Dendritic cell treated with granulocyte-macrophage colony-stimulating factor and Interleukin-4, amounts not matched to agents 40 ng/mL and 50 ng/mL, for 4 days (primary cell): Measurements from ENCODE around the gene SUSD3.
"Not testable (repeated sequence)": the region's sequence is repeated elsewhere in the genome, so short reads cannot be mapped to it uniquely, and the experiment has no call there.

Source experiments
- H3K27ac Mint-ChIP-seq: one replicate; pipeline ENCODE4 v1.8.0; 2022; ENCODE audit warnings: mild to moderate bottlenecking, mixed read lengths
- H3K27me3 Mint-ChIP-seq: one replicate; pipeline ENCODE4 v1.8.0; 2022; ENCODE audit warnings: mild to moderate bottlenecking, mixed read lengths
- H3K36me3 Mint-ChIP-seq: one replicate; pipeline ENCODE4 v1.8.0; 2022; ENCODE audit warnings: low read depth, mixed read lengths
- H3K4me1 Mint-ChIP-seq: one replicate; pipeline ENCODE4 v1.8.0; 2022; ENCODE audit warnings: low read depth, mixed read lengths
- H3K4me3 Mint-ChIP-seq: one replicate; pipeline ENCODE4 v1.8.0; 2022; ENCODE audit warnings: mild to moderate bottlenecking, moderate library complexity, mixed read lengths
- H3K9me3 Mint-ChIP-seq: one replicate; pipeline ENCODE4 v1.8.0; 2022; ENCODE audit warnings: mixed read lengths
- intact Hi-C: fragments of 100-400 bp; cut with micrococcal nuclease; formaldehyde crosslinking; loops from one replicate; pipeline ENCODE4 v1.15.0; 2022

SUSD3 gene

GRCh38 chr9:93100276-93100636 is 41.8 kb downstream of the SUSD3 start:
- Mint-ChIP-seq H3K36me3 (peaks cover 20% of the 10 kb centered on the region), H3K27ac (no peak overlapping the region), H3K4me3 (no peak overlapping the region), H3K27me3 (no peaks in the 10 kb centered on the region), H3K9me3 (peaks cover 6% of the 10 kb centered on the region), H3K4me1 (peaks cover 47% of the 10 kb centered on the region)
- intact Hi-C loops, result no loop called here

GRCh38 chr9:93101086-93101485 is 42.6 kb downstream of the SUSD3 start:
- H3K27me3 Mint-ChIP-seq, H3K4me3 Mint-ChIP-seq, H3K27ac Mint-ChIP-seq, H3K9me3 Mint-ChIP-seq, intact Hi-C loops: not testable (repeated sequence)
- Mint-ChIP-seq H3K36me3 (peaks cover 25% of the 10 kb centered on the region), H3K4me1 (peaks cover 55% of the 10 kb centered on the region)

GRCh38 chr9:93105620-93106019 is 47.1 kb downstream of the SUSD3 start:
- intact Hi-C loops, result loop anchor here (5.0 kb wide), 1 partner anchor 462 kb away; no protein-coding TSS in a partner anchor
- H3K4me3 Mint-ChIP-seq, result no peak overlapping the region
- H3K4me1 Mint-ChIP-seq, result peaks cover 60% of the 10 kb centered on the region
- no peaks in the 10 kb centered on the region for H3K27me3 Mint-ChIP-seq
- peaks cover 60% of the 10 kb centered on the region for H3K36me3 Mint-ChIP-seq
- H3K27ac Mint-ChIP-seq, result no peak overlapping the region
- peaks cover 6% of the 10 kb centered on the region for H3K9me3 Mint-ChIP-seq

- H3K4me1 Mint-ChIP-seq, result peaks cover 74% of the 10 kb centered on the region
- peaks cover 76% of the 10 kb centered on the region for H3K36me3 Mint-ChIP-seq
- H3K27ac Mint-ChIP-seq, result peak overlapping the region; percentile 90
- intact Hi-C loops, result loop anchor here (5.0 kb wide), 1 partner anchor 460 kb away; no protein-coding TSS in a partner anchor
- no peaks in the 10 kb centered on the region for H3K27me3 Mint-ChIP-seq
- H3K9me3 Mint-ChIP-seq, result peaks cover 6% of the 10 kb centered on the region
- no peak overlapping the region for H3K4me3 Mint-ChIP-seq
Observed at GRCh38 chr9:93107151-93107824, 48.8 kb downstream of the SUSD3 start.

- Mint-ChIP-seq H3K27me3 (no peaks in the 10 kb centered on the region), H3K4me1 (peaks cover 79% of the 10 kb centered on the region), H3K4me3 (no peak overlapping the region), H3K9me3 (peaks cover 6% of the 10 kb centered on the region), H3K36me3 (peaks cover 81% of the 10 kb centered on the region), H3K27ac (peak overlapping the region; percentile 90)
- intact Hi-C loops, result loop anchor here (2.0 to 5.0 kb wide), 2 partner anchors 43 to 460 kb away; no protein-coding TSS in a partner anchor
Observed at GRCh38 chr9:93107825-93108161, 49.3 kb downstream of the SUSD3 start.

- H3K27me3 Mint-ChIP-seq, result no peaks in the 10 kb centered on the region
- no peak overlapping the region for H3K4me3 Mint-ChIP-seq
- peaks cover 86% of the 10 kb centered on the region for H3K4me1 Mint-ChIP-seq
- H3K27ac Mint-ChIP-seq, result peak overlapping the region; percentile 90
- intact Hi-C loops, result loop anchor here (1.0 to 5.0 kb wide), 3 partner anchors 42 to 459 kb away; no protein-coding TSS in a partner anchor
- H3K36me3 Mint-ChIP-seq, result peaks cover 85% of the 10 kb centered on the region
- peaks cover 5% of the 10 kb centered on the region for H3K9me3 Mint-ChIP-seq
Observed at GRCh38 chr9:93108291-93109041, 50.0 kb downstream of the SUSD3 start.

GRCh38 chr9:93110311-93110855 is 51.9 kb downstream of the SUSD3 start:
- Mint-ChIP-seq H3K9me3 (no peaks in the 10 kb centered on the region), H3K4me3 (no peak overlapping the region), H3K36me3 (peaks cover 81% of the 10 kb centered on the region), H3K4me1 (peaks cover 96% of the 10 kb centered on the region), H3K27ac (peak overlapping the region; percentile 90), H3K27me3 (no peaks in the 10 kb centered on the region)
- intact Hi-C loops, result no loop called here

- Mint-ChIP-seq H3K27me3 (no peaks in the 10 kb centered on the region), H3K4me1 (peaks cover 90% of the 10 kb centered on the region), H3K36me3 (peaks cover 77% of the 10 kb centered on the region), H3K4me3 (no peak overlapping the region), H3K27ac (peak overlapping the region; percentile 90), H3K9me3 (no peaks in the 10 kb centered on the region)
- intact Hi-C loops, result no loop called here
Observed at GRCh38 chr9:93111001-93111370, 52.5 kb downstream of the SUSD3 start.

GRCh38 chr9:93111371-93112115 is 53.0 kb downstream of the SUSD3 start:
- Mint-ChIP-seq H3K4me1 (peaks cover 94% of the 10 kb centered on the region), H3K27ac (peak overlapping the region; percentile 90), H3K9me3 (no peaks in the 10 kb centered on the region), H3K27me3 (no peaks in the 10 kb centered on the region), H3K36me3 (peaks cover 77% of the 10 kb centered on the region), H3K4me3 (peak overlapping the region; percentile 37)
- intact Hi-C loops, result no loop called here

- intact Hi-C loops, result no loop called here
- Mint-ChIP-seq H3K9me3 (no peaks in the 10 kb centered on the region), H3K36me3 (peaks cover 72% of the 10 kb centered on the region), H3K27me3 (no peaks in the 10 kb centered on the region), H3K4me1 (peaks cover 91% of the 10 kb centered on the region), H3K4me3 (peak overlapping the region; percentile 37), H3K27ac (peak overlapping the region; percentile 90)
Observed at GRCh38 chr9:93112116-93112863, 53.8 kb downstream of the SUSD3 start.

- H3K27ac Mint-ChIP-seq, result peak overlapping the region; percentile 90
- peaks cover 89% of the 10 kb centered on the region for H3K4me1 Mint-ChIP-seq
- intact Hi-C loops, result no loop called here
- H3K27me3 Mint-ChIP-seq, result no peaks in the 10 kb centered on the region
- H3K4me3 Mint-ChIP-seq, result no peak overlapping the region
- H3K36me3 Mint-ChIP-seq, result peaks cover 65% of the 10 kb centered on the region
- no peaks in the 10 kb centered on the region for H3K9me3 Mint-ChIP-seq
Observed at GRCh38 chr9:93112864-93113389, 54.4 kb downstream of the SUSD3 start.

GRCh38 chr9:93114169-93114983 is 55.9 kb downstream of the SUSD3 start:
- Mint-ChIP-seq H3K9me3 (no peaks in the 10 kb centered on the region), H3K36me3 (peaks cover 51% of the 10 kb centered on the region), H3K27ac (peak overlapping the region; percentile 90), H3K4me3 (no peak overlapping the region), H3K27me3 (no peaks in the 10 kb centered on the region), H3K4me1 (peaks cover 89% of the 10 kb centered on the region)
- intact Hi-C loops, result no loop called here
